GM21528 (cell line): ENCODE measurements around the gene PAPSS1.
"Not testable (repeated sequence)": the region's sequence is repeated elsewhere in the genome, so short reads cannot be mapped to it uniquely, and the experiment has no call there.

Source experiments
- ATAC-seq: cut with Tn5 transposase; IDR thresholded peaks from one replicate; pipeline ENCODE4 v1.9.1; 2021; ENCODE audit warnings: mild to moderate bottlenecking, moderate library complexity; ENCODE audit not compliant: unreplicated experiment, low FRiP score

The PAPSS1 gene

GRCh38 chr4:107691378-107691777 lies 28.7 kb downstream of the PAPSS1 start:
- no peak for ATAC-seq

DNA sequence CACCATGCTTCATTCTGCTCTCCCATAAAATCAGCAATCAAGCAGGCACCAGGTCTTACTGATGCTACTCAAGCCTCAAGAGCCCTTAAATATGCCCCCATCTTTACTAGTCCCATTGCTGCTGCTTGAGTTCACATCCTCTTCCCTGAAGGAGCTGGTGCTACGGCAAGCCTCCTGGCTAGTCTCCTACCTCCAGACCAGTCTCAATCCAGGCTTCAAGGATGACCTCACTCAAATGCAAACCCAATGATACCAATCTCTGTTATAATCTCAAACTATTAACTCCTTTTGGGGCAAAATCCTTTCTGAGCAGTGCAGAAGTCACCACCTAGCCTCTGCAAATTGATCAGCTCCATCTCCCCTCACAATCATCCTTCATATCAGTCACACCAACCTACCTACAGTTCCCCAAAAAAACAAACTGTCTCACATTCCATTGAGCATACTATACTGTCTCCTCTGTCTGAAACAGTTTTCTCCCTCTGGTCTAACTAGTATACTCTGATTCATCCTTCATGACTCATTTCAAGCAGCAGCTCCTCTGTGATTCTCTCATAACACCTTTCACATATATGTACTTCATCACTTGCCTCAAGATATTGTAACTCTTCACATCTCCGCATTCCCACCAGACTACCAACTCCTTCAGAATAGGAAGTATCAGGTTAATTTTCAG lies 30.0 kb downstream of the PAPSS1 start:
- ATAC-seq = no peak

DNA sequence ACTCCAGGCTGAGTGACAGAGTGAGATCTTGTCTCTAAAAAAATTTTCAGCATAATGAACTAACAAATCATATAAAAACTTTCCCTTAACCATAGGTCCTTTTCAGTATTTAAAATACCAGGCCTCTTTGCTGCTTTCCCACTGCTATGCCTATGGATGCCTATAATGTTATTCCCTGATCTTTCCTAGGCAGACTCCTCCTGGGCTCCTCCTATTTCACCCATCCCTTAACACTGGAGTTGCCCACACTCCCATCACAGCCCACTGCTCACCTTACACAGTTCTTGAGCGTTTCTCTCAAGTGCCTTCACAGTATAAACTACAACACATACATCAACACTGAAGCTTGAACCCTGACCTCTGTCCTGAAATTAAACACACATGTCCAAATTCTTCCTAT lies 31.6 kb downstream of the PAPSS1 start:
- no peak for ATAC-seq

- no peak for ATAC-seq
Measured at GRCh38 chr4:107685740-107686139, 34.3 kb downstream of the PAPSS1 start.

- ATAC-seq = no peak
Measured at GRCh38 chr4:107683873-107684272, 36.2 kb downstream of the PAPSS1 start.

GRCh38 chr4:107682306-107682705 lies 37.7 kb downstream of the PAPSS1 start:
- no peak for ATAC-seq

DNA sequence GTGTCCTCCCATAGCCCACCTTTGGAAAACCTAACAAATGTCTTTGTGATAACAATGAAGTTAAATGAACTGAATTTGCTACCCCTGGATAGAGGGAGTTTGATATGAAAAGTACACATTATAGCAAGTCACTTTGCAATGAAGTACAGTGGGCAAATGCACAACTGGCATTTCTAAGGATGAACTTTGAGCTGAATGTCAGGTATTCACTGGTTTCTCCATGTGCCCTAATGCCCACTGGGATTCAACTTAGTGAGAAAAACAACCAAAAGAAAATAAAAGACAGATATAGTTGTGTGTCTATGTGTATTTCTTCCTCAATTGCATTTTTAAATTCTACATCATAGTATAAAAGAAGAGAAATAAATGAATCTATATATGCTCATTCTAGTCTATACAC lies 51.0 kb downstream of the PAPSS1 start:
- no peak for ATAC-seq

DNA sequence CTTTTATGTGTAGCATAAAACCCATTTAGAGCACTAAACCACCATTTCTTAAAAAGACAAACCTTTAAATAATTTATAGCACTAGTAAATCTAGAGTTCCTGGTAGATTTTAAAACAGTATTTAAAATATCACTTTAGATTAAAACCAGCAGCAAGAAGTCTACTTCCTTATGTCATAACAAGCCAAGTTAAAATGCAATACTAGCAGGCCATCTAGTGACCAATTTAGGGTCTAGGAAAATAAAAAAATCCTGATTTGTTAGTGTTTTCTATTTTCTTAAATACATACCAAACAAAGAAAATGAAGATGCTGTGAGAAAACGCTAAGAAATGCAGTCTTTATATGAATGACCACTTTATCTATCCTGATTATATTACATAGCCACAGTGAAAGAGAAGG lies 53.9 kb downstream of the PAPSS1 start:
- ATAC-seq = no peak

DNA sequence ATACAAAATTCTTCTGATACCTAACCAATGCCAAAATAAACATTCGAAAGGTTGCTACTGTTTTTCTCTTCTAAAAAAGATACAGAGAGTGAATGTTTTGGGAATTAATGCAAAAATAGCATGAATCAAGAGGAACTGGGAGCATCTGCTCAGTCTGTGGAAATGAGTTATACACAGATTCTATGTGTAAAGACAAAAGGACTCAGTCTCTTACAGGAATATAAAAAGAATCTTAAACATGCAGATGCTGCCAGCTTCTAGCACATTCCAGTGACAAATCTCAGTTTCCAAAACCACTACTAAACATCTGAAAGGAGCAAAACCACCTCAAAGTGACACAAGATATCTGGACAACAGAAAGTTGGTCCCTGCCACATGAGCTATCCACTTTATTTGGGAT lies 55.0 kb downstream of the PAPSS1 start:
- ATAC-seq = no peak

DNA sequence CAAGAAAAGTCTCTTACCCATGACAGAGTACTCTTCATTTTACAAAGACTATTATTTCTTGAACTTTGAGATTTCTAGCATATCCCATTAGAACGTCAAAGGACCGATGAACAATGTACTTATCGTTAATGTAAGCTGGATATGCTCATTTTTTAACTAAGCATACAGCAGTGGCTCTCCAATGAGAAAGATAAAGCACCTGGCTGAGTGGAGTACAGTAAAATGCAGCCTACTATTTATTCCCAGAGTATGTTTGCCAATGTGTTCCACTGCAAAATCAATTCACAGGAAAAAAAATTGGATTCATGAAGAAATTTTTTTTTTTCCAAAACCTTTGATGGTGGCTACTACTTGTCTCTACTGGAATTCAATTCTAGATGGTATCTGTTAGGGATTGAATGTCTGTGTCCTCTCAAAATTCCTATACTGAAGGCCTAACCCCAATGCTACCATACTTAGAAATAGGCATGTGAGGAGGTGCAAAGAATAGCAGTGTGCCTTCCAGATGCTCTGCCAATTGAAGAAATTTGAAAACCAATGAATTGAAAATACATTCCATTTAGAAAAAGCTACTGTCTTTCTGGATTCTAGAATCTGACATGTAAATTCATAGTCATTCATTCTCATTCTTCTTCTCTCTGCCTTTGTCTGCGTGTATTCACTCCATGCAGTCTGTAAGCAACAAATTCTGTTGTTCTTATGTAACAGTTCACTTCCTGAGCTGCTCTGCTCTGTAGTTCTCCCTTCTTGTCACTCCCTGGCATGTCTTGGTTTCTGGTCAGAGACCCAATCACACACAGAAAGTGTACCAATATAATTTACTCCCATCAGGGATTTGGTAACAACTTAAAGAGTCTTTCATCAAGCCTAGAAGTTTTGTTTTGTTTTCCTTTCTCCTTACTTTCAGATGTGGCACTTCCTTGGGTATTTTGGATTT lies 61.4 kb downstream of the PAPSS1 start:
- no peak for ATAC-seq

- ATAC-seq = no peak
Measured at GRCh38 chr4:107655289-107655688, 64.7 kb downstream of the PAPSS1 start.

- ATAC-seq = no peak
Measured at GRCh38 chr4:107654694-107655093, 65.3 kb downstream of the PAPSS1 start.

GRCh38 chr4:107651408-107651807 lies 68.6 kb downstream of the PAPSS1 start:
- ATAC-seq = not testable (repeated sequence)

DNA sequence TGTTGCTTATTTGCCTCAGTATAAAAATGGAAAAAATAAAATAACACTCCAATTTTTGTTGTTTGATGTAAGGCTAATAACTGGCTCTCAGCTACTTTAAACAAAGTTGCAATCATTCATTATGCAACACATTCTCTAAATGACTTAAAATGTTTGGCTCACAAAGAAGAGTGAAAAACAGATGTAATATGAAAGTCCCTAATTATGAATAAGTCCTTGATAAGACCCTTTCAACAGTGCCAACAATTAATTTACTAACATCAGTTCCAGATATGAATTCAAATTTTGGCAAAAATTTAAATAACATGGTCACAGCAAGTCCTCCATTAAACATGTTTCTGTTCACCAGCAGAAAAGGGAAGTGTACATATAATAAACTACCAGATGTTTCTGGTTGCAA lies 69.8 kb downstream of the PAPSS1 start:
- no peak for ATAC-seq

GRCh38 chr4:107648178-107648991 lies 71.6 kb downstream of the PAPSS1 start:
- ATAC-seq = no peak

DNA sequence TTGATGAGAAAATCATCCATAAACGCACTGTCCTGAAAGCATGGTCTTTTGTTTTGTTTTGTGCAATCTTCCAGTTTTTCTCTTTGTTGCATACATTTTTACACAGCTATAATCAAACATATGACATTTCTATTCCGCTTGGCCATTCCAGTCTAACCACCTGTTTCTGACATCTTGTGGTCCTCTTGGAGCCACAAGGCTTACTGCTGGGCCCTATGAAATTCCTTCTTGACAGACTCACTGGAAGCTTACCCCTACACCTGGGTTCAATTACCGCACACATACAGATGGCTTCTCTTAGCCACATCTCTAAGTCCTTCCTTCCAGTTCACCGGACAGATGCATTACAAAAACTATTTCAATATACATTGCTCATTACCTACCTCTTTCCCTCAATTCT lies 72.4 kb downstream of the PAPSS1 start:
- no peak for ATAC-seq

DNA sequence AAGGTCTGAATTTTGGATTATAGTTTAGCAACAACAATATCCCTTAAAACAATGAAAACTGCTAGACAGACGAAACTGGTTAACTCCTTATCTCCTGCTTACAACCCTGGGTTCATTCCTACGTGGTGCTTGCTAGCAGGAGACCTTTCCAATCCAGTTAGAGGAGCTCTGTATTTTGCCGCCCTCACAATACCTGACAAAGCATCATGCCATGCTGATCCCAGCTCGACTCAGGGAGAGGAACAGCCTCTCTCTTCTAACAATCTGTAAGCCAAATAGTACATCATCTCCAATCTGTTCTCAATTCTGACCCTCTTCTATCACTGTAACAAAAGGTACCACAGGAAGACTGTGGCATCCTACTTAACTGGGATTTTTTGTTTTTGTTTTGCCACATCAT lies 74.4 kb downstream of the PAPSS1 start:
- ATAC-seq = no peak

- no peak for ATAC-seq
Measured at GRCh38 chr4:107643021-107643420, 77.0 kb downstream of the PAPSS1 start.

DNA sequence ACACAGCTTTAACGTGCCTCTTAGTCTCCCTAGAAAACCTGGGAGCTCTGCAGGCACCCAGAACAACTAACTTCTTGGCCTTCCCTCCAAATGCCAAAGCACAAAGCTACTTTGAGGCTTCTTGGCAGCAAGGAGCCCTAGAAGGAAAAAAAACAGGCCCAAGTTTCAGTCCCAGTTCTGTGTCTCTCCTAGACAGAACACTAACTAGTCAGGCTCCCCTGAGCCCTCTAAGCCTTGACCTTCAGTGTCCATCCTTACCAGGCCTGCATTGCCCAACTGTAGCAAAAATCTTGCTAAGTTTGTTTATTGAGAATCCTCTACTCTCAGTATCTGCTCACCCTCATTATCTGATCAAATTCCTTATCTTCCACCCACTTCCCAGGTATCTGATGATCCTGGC lies 79.2 kb downstream of the PAPSS1 start:
- no peak for ATAC-seq

- no peak for ATAC-seq
Measured at GRCh38 chr4:107640197-107640596, 79.8 kb downstream of the PAPSS1 start.

- no peak for ATAC-seq
Measured at GRCh38 chr4:107635735-107636134, 84.3 kb downstream of the PAPSS1 start.
